Loucy (cell line): ENCODE measurements around the gene NHS.

Experiments
- H2AFZ ChIP-seq: fragments of 200-600 bp; sonication (generic); 2 replicates; pipeline ENCODE4 v1.6.0; 2016; ENCODE audit warnings: antibody characterized with exemption, mild to moderate bottlenecking, low read length, moderate library complexity
- H3F3A ChIP-seq: fragments of 200-600 bp; 2 replicates; pipeline ENCODE4 v1.6.0; 2016; ENCODE audit warnings: antibody characterized with exemption, low read depth, mild to moderate bottlenecking
- H3K27me3 ChIP-seq: fragments of 200-600 bp; sonication (generic); 2 replicates; pipeline ENCODE4 v1.6.1; 2014; ENCODE audit warnings: low read length, mild to moderate bottlenecking; ENCODE audit not compliant: insufficient read depth, poor library complexity, severe bottlenecking
- H3K36me3 ChIP-seq: fragments of 200-600 bp; sonication (generic); 2 replicates; pipeline ENCODE4 v1.6.1; 2016; ENCODE audit warnings: low read length; ENCODE audit not compliant: insufficient read depth
- H3K4me1 ChIP-seq: fragments of 200-600 bp; sonication (generic); 2 replicates; pipeline ENCODE4 v1.5.1; 2014; ENCODE audit warnings: low read length, mild to moderate bottlenecking; ENCODE audit not compliant: insufficient read depth, poor library complexity, severe bottlenecking
- H3K4me2 ChIP-seq: fragments of 200-600 bp; sonication (generic); 2 replicates; pipeline ENCODE4 v1.6.0; 2014; ENCODE audit warnings: antibody characterized with exemption, low read length, low read depth, mild to moderate bottlenecking; ENCODE audit not compliant: poor library complexity, severe bottlenecking
- H3K4me3 ChIP-seq: fragments of 200-600 bp; sonication (generic); 2 replicates; pipeline ENCODE4 v1.5.1; 2014; ENCODE audit warnings: low read length, mild to moderate bottlenecking, mixed read lengths; ENCODE audit not compliant: poor library complexity, severe bottlenecking
- H3K79me2 ChIP-seq: fragments of 200-600 bp; sonication (generic); 2 replicates; pipeline ENCODE4 v1.6.1; 2014; ENCODE audit warnings: low read length; ENCODE audit not compliant: insufficient read depth
- H3K9ac ChIP-seq: fragments of 200-600 bp; sonication (generic); 2 replicates; pipeline ENCODE4 v1.6.0; 2014; ENCODE audit warnings: mild to moderate bottlenecking, low read depth, low read length, moderate library complexity; ENCODE audit not compliant: poor library complexity, severe bottlenecking
- H3K9me2 ChIP-seq: fragments of 200-600 bp; sonication (generic); replicated peaks from 2 replicates; pipeline ENCODE4 v1.6.1; 2016; ENCODE audit warnings: low read depth, low read length, mixed read lengths
- H3K9me3 ChIP-seq: fragments of 200-600 bp; sonication (generic); 2 replicates; pipeline ENCODE4 v1.6.1; 2014; ENCODE audit warnings: mild to moderate bottlenecking, antibody characterized with exemption, low read length, low read depth; ENCODE audit not compliant: insufficient read depth
- H4K20me1 ChIP-seq: fragments of 200-600 bp; sonication (generic); 2 replicates; pipeline ENCODE4 v1.6.0; 2014; ENCODE audit warnings: antibody characterized with exemption, low read length, mild to moderate bottlenecking; ENCODE audit not compliant: insufficient read depth, poor library complexity, severe bottlenecking
- EZH2phosphoT487 ChIP-seq: fragments of 200-600 bp; IDR thresholded peaks from 2 replicates; pipeline ENCODE4 v1.6.1; 2018; ENCODE audit warnings: antibody characterized with exemption, mild to moderate bottlenecking, moderate library complexity, borderline replicate concordance
- TF ChIP-seq, protein P1 (sequence below): fragments of 200-600 bp; sonication (generic); conservative IDR thresholded peaks from 2 replicates; pipeline ENCODE4 v1.5.1; 2014; ENCODE audit warnings: mild to moderate bottlenecking, antibody characterized with exemption, low read length

NHS gene

DNA sequence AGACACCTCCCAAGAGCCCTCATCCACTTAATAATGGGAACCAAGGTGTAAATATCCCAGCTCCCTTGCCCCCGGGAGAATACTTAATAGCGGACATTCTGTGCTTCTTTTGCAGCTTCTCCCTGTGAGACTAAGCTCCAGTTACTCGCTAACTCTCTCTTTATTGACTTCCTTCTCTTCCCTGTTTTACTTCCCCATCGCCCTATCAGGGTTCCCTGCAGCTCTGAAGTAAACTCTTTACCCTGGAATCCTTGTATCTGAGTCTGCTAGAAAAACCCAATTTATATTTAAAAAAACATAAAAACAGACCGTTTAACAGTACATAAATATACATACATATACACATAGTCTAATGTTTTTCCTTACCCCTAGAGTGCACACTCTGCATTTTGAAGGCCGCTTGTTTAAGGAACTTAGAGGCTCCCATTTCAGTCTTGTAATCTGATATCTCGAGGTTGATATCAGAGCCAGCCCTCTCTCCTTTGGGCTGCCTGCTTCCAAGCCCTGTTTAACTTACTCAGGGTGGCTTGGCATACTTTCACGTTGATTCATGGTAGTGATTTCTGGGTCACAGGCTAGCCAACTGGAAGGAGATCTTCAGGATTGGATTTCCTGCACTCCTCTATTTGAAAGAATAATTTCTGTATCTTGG lies 184.9 kb downstream of the NHS start:
- H3K4me2 ChIP-seq: no peak overlapping the region

DNA sequence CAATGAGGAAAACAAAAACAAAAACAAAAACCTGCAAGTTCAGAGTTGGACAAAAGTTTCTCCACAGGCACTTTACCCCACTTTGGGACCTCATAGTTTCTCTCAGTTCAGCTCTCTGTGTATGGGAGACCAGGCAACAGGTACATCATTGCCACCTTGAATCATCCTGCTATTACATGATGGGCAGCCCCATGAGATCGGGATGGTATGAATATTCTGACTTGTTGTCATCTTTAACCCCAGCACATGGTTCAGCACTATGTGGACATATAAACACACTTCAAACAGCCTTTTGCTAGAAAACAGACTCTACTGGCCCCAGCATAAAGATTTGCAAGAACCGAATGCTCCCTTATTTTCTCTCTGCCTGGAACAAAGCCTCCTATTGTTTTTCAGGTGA lies 185.4 kb downstream of the NHS start:
- H2AFZ ChIP-seq: no peak overlapping the region
- H3K9ac ChIP-seq: no peak overlapping the region
- H4K20me1 ChIP-seq: no peaks in the 10 kb centered on the region
- TF ChIP-seq, protein P1, sequence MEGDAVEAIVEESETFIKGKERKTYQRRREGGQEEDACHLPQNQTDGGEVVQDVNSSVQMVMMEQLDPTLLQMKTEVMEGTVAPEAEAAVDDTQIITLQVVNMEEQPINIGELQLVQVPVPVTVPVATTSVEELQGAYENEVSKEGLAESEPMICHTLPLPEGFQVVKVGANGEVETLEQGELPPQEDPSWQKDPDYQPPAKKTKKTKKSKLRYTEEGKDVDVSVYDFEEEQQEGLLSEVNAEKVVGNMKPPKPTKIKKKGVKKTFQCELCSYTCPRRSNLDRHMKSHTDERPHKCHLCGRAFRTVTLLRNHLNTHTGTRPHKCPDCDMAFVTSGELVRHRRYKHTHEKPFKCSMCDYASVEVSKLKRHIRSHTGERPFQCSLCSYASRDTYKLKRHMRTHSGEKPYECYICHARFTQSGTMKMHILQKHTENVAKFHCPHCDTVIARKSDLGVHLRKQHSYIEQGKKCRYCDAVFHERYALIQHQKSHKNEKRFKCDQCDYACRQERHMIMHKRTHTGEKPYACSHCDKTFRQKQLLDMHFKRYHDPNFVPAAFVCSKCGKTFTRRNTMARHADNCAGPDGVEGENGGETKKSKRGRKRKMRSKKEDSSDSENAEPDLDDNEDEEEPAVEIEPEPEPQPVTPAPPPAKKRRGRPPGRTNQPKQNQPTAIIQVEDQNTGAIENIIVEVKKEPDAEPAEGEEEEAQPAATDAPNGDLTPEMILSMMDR: no peak
- TF ChIP-seq EZH2phosphoT487: no peak
- no peaks in the 10 kb centered on the region for H3F3A ChIP-seq
- no peaks in the 10 kb centered on the region for H3K9me2 ChIP-seq
- H3K4me3 ChIP-seq: no peak overlapping the region
- H3K4me2 ChIP-seq: no peak overlapping the region
- no peaks in the 10 kb centered on the region for H3K4me1 ChIP-seq
- H3K9me3 ChIP-seq: no peaks in the 10 kb centered on the region
- H3K36me3 ChIP-seq: no peaks in the 10 kb centered on the region
- no peaks in the 10 kb centered on the region for H3K27me3 ChIP-seq
- H3K79me2 ChIP-seq: no peaks in the 10 kb centered on the region

More for the DNA sequence above, 184.9 kb downstream of the NHS start:
- Histone ChIP-seq H4K20me1 (no peaks in the 10 kb centered on the region), H3K9me3 (no peaks in the 10 kb centered on the region), H3K4me3 (no peak overlapping the region), H3K36me3 (no peaks in the 10 kb centered on the region), H3K9ac (no peak overlapping the region), H3K9me2 (no peaks in the 10 kb centered on the region), H3K27me3 (no peaks in the 10 kb centered on the region), H2AFZ (no peak overlapping the region), H3K4me1 (no peaks in the 10 kb centered on the region), H3F3A (no peaks in the 10 kb centered on the region), H3K79me2 (no peaks in the 10 kb centered on the region)
- TF ChIP-seq, protein P1: no peak
- TF ChIP-seq EZH2phosphoT487: no peak

DNA sequence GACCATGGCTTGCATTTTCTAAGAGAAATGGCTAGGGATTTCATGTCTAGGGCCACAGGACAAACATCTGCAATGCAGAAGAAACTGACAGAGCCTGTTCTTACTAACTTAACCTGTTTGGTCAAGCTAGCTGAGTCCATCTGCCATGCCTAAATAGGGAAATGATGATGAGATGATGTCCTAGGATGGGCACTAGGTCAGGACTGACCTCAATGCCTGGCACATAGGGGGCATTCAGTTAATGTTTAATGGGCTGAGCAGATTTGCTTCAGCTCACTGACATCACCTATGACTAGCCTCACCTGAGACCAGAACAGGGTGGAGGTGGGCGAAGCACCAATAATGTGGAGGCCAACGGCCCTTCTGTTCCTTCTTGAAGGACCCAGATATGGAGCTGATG lies 188.1 kb downstream of the NHS start:
- Histone ChIP-seq H3K9me2 (no peaks in the 10 kb centered on the region), H3K4me1 (no peaks in the 10 kb centered on the region), H3K9ac (no peak overlapping the region), H3K79me2 (no peaks in the 10 kb centered on the region), H3K4me2 (no peak overlapping the region), H3K36me3 (no peaks in the 10 kb centered on the region), H3K9me3 (no peaks in the 10 kb centered on the region), H3K4me3 (no peak overlapping the region), H4K20me1 (no peaks in the 10 kb centered on the region), H3K27me3 (no peaks in the 10 kb centered on the region), H3F3A (no peaks in the 10 kb centered on the region), H2AFZ (no peak overlapping the region)
- TF ChIP-seq, protein P1: no peak
- no peak for TF ChIP-seq EZH2phosphoT487
